HEK293 (cell line): ENCODE measurements around the gene ATP5F1D.

ENCODE experiments used
- KLF10 ChIP-seq: fragments of 450-650 bp; IDR thresholded peaks from 2 replicates; pipeline ENCODE4 v1.5.1; 2018; ENCODE audit warnings: missing biosample characterization, mild to moderate bottlenecking, missing genetic modification characterization
- ZFHX2 ChIP-seq: fragments of 450-650 bp; formaldehyde crosslinking; conservative IDR thresholded peaks from 2 replicates; pipeline ENCODE4 v1.5.1; 2016; ENCODE audit warnings: missing biosample characterization, missing genetic modification characterization
- ZNF350 ChIP-seq: fragments of 450-650 bp; formaldehyde crosslinking; IDR thresholded peaks from 2 replicates; pipeline ENCODE4 v1.5.0; 2017; ENCODE audit warnings: missing biosample characterization, mild to moderate bottlenecking, missing genetic modification characterization
- TF ChIP-seq, protein P1 (sequence below): fragments of 450-650 bp; formaldehyde crosslinking; IDR thresholded peaks from 2 replicates; pipeline ENCODE4 v1.5.1; 2016; ENCODE audit warnings: missing biosample characterization, missing genetic modification characterization
- TF ChIP-seq, protein P2 (sequence below): fragments of 450-650 bp; formaldehyde crosslinking; conservative IDR thresholded peaks from 2 replicates; pipeline ENCODE4 v1.5.1; 2016; ENCODE audit warnings: low read depth, missing biosample characterization, missing genetic modification characterization
- TF ChIP-seq, protein P3 (sequence below): fragments of 450-650 bp; formaldehyde crosslinking; IDR thresholded peaks from 2 replicates; pipeline ENCODE4 v1.5.0; 2017; ENCODE audit warnings: missing biosample characterization, missing genetic modification characterization, borderline replicate concordance
- TF ChIP-seq, protein P4 (sequence below): fragments of 450-650 bp; formaldehyde crosslinking; IDR thresholded peaks from 2 replicates; pipeline ENCODE4 v1.5.1; 2016; ENCODE audit warnings: missing biosample characterization, missing genetic modification characterization

DNA sequence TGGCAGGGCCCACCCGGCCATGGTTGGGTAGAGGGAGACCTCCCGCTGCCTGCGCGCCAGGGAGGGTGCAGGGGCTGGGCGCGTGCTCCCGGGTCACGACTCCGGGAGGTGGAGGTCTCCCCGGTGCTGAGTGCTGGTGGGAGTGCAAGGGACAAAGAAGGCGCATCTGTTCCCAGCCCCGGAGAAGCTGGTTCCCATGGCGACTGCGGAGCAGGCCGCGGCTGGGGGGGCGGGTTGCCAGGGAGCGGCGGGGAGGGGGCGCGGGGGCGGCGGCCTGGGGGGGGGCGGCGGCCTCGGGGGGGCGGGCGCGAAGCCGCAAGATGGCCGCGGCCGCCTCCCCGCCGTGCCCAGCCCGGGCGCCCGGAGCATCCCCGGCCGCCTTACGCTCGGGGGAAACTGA is 5.0 kb upstream of the ATP5F1D start:
- TF ChIP-seq, protein P1, sequence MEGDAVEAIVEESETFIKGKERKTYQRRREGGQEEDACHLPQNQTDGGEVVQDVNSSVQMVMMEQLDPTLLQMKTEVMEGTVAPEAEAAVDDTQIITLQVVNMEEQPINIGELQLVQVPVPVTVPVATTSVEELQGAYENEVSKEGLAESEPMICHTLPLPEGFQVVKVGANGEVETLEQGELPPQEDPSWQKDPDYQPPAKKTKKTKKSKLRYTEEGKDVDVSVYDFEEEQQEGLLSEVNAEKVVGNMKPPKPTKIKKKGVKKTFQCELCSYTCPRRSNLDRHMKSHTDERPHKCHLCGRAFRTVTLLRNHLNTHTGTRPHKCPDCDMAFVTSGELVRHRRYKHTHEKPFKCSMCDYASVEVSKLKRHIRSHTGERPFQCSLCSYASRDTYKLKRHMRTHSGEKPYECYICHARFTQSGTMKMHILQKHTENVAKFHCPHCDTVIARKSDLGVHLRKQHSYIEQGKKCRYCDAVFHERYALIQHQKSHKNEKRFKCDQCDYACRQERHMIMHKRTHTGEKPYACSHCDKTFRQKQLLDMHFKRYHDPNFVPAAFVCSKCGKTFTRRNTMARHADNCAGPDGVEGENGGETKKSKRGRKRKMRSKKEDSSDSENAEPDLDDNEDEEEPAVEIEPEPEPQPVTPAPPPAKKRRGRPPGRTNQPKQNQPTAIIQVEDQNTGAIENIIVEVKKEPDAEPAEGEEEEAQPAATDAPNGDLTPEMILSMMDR (tag by site-specific recombination): no peak
- TF ChIP-seq KLF10 (no peak), ZNF350 (tag by site-specific recombination) (no peak), ZFHX2 (no peak)
- TF ChIP-seq, protein P2, sequence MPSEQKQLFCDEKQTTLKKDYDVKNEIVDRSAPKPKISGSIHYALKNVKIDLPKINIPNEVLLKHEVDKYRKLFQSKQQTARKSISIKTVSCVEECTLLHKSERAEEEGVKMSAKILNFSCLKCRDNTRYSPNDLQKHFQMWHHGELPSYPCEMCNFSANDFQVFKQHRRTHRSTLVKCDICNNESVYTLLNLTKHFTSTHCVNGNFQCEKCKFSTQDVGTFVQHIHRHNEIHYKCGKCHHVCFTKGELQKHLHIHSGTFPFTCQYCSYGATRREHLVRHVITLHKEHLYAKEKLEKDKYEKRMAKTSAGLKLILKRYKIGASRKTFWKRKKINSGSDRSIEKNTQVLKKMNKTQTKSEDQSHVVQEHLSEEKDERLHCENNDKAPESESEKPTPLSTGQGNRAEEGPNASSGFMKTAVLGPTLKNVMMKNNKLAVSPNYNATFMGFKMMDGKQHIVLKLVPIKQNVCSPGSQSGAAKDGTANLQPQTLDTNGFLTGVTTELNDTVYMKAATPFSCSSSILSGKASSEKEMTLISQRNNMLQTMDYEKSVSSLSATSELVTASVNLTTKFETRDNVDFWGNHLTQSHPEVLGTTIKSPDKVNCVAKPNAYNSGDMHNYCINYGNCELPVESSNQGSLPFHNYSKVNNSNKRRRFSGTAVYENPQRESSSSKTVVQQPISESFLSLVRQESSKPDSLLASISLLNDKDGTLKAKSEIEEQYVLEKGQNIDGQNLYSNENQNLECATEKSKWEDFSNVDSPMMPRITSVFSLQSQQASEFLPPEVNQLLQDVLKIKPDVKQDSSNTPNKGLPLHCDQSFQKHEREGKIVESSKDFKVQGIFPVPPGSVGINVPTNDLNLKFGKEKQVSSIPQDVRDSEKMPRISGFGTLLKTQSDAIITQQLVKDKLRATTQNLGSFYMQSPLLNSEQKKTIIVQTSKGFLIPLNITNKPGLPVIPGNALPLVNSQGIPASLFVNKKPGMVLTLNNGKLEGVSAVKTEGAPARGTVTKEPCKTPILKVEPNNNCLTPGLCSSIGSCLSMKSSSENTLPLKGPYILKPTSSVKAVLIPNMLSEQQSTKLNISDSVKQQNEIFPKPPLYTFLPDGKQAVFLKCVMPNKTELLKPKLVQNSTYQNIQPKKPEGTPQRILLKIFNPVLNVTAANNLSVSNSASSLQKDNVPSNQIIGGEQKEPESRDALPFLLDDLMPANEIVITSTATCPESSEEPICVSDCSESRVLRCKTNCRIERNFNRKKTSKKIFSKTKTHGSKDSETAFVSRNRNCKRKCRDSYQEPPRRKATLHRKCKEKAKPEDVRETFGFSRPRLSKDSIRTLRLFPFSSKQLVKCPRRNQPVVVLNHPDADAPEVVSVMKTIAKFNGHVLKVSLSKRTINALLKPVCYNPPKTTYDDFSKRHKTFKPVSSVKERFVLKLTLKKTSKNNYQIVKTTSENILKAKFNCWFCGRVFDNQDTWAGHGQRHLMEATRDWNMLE (tag by site-specific recombination): no peak
- TF ChIP-seq, protein P3, sequence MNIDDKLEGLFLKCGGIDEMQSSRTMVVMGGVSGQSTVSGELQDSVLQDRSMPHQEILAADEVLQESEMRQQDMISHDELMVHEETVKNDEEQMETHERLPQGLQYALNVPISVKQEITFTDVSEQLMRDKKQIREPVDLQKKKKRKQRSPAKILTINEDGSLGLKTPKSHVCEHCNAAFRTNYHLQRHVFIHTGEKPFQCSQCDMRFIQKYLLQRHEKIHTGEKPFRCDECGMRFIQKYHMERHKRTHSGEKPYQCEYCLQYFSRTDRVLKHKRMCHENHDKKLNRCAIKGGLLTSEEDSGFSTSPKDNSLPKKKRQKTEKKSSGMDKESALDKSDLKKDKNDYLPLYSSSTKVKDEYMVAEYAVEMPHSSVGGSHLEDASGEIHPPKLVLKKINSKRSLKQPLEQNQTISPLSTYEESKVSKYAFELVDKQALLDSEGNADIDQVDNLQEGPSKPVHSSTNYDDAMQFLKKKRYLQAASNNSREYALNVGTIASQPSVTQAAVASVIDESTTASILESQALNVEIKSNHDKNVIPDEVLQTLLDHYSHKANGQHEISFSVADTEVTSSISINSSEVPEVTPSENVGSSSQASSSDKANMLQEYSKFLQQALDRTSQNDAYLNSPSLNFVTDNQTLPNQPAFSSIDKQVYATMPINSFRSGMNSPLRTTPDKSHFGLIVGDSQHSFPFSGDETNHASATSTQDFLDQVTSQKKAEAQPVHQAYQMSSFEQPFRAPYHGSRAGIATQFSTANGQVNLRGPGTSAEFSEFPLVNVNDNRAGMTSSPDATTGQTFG (tag by site-specific recombination): no peak
- TF ChIP-seq, protein P4, sequence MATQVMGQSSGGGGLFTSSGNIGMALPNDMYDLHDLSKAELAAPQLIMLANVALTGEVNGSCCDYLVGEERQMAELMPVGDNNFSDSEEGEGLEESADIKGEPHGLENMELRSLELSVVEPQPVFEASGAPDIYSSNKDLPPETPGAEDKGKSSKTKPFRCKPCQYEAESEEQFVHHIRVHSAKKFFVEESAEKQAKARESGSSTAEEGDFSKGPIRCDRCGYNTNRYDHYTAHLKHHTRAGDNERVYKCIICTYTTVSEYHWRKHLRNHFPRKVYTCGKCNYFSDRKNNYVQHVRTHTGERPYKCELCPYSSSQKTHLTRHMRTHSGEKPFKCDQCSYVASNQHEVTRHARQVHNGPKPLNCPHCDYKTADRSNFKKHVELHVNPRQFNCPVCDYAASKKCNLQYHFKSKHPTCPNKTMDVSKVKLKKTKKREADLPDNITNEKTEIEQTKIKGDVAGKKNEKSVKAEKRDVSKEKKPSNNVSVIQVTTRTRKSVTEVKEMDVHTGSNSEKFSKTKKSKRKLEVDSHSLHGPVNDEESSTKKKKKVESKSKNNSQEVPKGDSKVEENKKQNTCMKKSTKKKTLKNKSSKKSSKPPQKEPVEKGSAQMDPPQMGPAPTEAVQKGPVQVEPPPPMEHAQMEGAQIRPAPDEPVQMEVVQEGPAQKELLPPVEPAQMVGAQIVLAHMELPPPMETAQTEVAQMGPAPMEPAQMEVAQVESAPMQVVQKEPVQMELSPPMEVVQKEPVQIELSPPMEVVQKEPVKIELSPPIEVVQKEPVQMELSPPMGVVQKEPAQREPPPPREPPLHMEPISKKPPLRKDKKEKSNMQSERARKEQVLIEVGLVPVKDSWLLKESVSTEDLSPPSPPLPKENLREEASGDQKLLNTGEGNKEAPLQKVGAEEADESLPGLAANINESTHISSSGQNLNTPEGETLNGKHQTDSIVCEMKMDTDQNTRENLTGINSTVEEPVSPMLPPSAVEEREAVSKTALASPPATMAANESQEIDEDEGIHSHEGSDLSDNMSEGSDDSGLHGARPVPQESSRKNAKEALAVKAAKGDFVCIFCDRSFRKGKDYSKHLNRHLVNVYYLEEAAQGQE: no peak
